K562 (cell line): ENCODE measurements around the gene MOSPD3. TPM values are rescaled to one million over a fixed set of nuclear protein-coding genes. Genes with fewer than 3 reads are reported as not detected.

ENCODE experiments used
- ARID1B ChIP-seq: fragments of 450-650 bp; IDR thresholded peaks from 2 replicates; pipeline ENCODE4 v1.6.1; 2016; ENCODE audit warnings: antibody characterized with exemption, mild to moderate bottlenecking, inconsistent platforms
- CBX1 ChIP-seq: sonication (generic); IDR thresholded peaks from 2 replicates; pipeline ENCODE4 v1.6.1; 2016; ENCODE audit warnings: antibody characterized with exemption, low read depth, mild to moderate bottlenecking
- ELF4 ChIP-seq: fragments of 450-650 bp; formaldehyde crosslinking; IDR thresholded peaks from 2 replicates; pipeline ENCODE4 v1.4.0; 2022; ENCODE audit warnings: missing genetic modification characterization
- FOXK1 ChIP-seq: sonication (generic); formaldehyde crosslinking; IDR thresholded peaks from 2 replicates; pipeline ENCODE4 v1.8.0; 2022; ENCODE audit warnings: missing genetic modification reagents, mild to moderate bottlenecking, borderline replicate concordance
- NFRKB ChIP-seq: fragments of 450-650 bp; IDR thresholded peaks from 2 replicates; pipeline ENCODE4 v1.6.1; 2016; ENCODE audit warnings: low read depth
- RAD51 ChIP-seq: fragments of 450-650 bp; IDR thresholded peaks from 2 replicates; pipeline ENCODE4 v1.7.1; 2016; ENCODE audit warnings: low read depth, mild to moderate bottlenecking, borderline replicate concordance
- RBM15 ChIP-seq: fragments of 200-400 bp; formaldehyde crosslinking; IDR thresholded peaks from 2 replicates; pipeline ENCODE4 v1.6.1; 2018; ENCODE audit warnings: mild to moderate bottlenecking, low read length, moderate library complexity; ENCODE audit not compliant: insufficient read depth
- USF2 ChIP-seq: sonication (generic); formaldehyde crosslinking; IDR thresholded peaks from 2 replicates; pipeline ENCODE4 v1.5.0; 2020; ENCODE audit warnings: missing genetic modification reagents
- ZBTB1 ChIP-seq: sonication (generic); formaldehyde crosslinking; IDR thresholded peaks from 2 replicates; pipeline ENCODE4 v1.8.1; 2023; ENCODE audit warnings: missing genetic modification reagents, low read depth, mild to moderate bottlenecking, borderline replicate concordance
- ZNF133 ChIP-seq: fragments of 250-450 bp; sonication (Bioruptor Pico); IDR thresholded peaks from 2 replicates; pipeline ENCODE4 v1.4.0; 2020; ENCODE audit warnings: mild to moderate bottlenecking
- ZNF512 ChIP-seq: IDR thresholded peaks from 2 replicates; pipeline ENCODE4 v1.6.1; 2016; ENCODE audit warnings: missing genetic modification characterization, missing compliant biosample characterization
- ZNF780A ChIP-seq: fragments of 250-450 bp; sonication (Bioruptor Pico); IDR thresholded peaks from 2 replicates; pipeline ENCODE4 v1.5.0; 2021; ENCODE audit warnings: mild to moderate bottlenecking
- polyA plus RNA-seq, 8 experiments: library from polyadenylated mRNA; depleted of rRNA in 4 of 8; stranded (reverse) in 5 of 8; unstranded in 3 of 8; fragments of >200 nt; fragmentation: Nextera tagmentation in 2 of 8; fragmentation: Illumina TruSeq in 1 of 8; extraction: Ambion mirVana in 2 of 8; extraction: Trizol in 1 of 8; gene quantifications; 2 replicates each; pipeline versions ENCODE4 v1.2.1 to v1.2.3, GENCODE V29; 2011 to 2014; ENCODE audit warnings: inconsistent platforms in 1 of 8, missing spikeins in 1 of 8
- total RNA-seq, 7 experiments: library from RNA; depleted of rRNA in 6 of 7; stranded (reverse); fragments of >200 nt in 6 of 7; fragmentation: Illumina TruSeq in 2 of 7; extraction: Trizol in 2 of 7; gene quantifications; 2 replicates each; pipeline versions ENCODE4 v1.2.1 to v1.2.3, GENCODE V29; 2011 to 2021; ENCODE audit warnings: low replicate concordance in 1 of 7
- TF ChIP-seq, protein P1 (sequence below): sonication (generic); formaldehyde crosslinking; IDR thresholded peaks from 2 replicates; pipeline ENCODE4 v1.8.0; 2022; ENCODE audit warnings: missing genetic modification reagents, mild to moderate bottlenecking, moderate library complexity, borderline replicate concordance
- TF ChIP-seq, protein P2 (sequence below), 2 experiments: fragments of 450-650 bp; conservative IDR thresholded peaks; 2 replicates each; pipeline ENCODE4 v1.6.1; 2017; ENCODE audit warnings: mild to moderate bottlenecking in 2 of 2, moderate library complexity in 2 of 2
- TF ChIP-seq, protein P3 (sequence below): fragments of 250-450 bp; sonication (Bioruptor Pico); IDR thresholded peaks from 2 replicates; pipeline ENCODE4 v1.9.0; 2021; ENCODE audit warnings: mild to moderate bottlenecking, inconsistent platforms
- TF ChIP-seq, protein P4 (sequence below), 2 experiments: fragments of 200-800 bp in 1 of 2; sonication (Bioruptor generic) in 1 of 2; sonication (generic) in 1 of 2; formaldehyde crosslinking in 1 of 2; IDR thresholded peaks in 1 of 2; conservative IDR thresholded peaks in 1 of 2; 2 replicates each; pipeline versions ENCODE4 v1.5.0 to v1.6.1; 2016 to 2020; ENCODE audit warnings: missing compliant biosample characterization in 1 of 2, missing genetic modification characterization in 1 of 2, missing genetic modification reagents in 1 of 2

MOSPD3 gene
- total and polyA plus RNA-seq, 9 of the 15 experiments (the other 6 are each of a cell fraction or from before 2014, with no cell fraction given), result 1.4 to 32.1 (median 7.3) TPM

- TF ChIP-seq, protein P1, sequence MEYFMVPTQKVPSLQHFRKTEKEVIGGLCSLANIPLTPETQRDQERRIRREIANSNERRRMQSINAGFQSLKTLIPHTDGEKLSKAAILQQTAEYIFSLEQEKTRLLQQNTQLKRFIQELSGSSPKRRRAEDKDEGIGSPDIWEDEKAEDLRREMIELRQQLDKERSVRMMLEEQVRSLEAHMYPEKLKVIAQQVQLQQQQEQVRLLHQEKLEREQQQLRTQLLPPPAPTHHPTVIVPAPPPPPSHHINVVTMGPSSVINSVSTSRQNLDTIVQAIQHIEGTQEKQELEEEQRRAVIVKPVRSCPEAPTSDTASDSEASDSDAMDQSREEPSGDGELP (CRISPR knock-in tag), result peak; percentile 37; the same call in 1 of the 2 replicates
- TF ChIP-seq RAD51 (no peak), USF2 (no peak), ZNF512 (tag) (no peak), ARID1B (no peak), ZNF780A (CRISPR knock-in tag) (no peak), CBX1 (no peak), ZNF133 (CRISPR knock-in tag) (no peak), ZBTB1 (CRISPR knock-in tag) (0 out of 2 replicates have a peak, but pooled peaks have one; percentile 33), NFRKB (no peak), FOXK1 (CRISPR knock-in tag) (peak; percentile 9; the same call in 1 of the 2 replicates), ELF4 (CRISPR knock-in tag) (no peak), RBM15 (no peak)
- TF ChIP-seq, protein P2, sequence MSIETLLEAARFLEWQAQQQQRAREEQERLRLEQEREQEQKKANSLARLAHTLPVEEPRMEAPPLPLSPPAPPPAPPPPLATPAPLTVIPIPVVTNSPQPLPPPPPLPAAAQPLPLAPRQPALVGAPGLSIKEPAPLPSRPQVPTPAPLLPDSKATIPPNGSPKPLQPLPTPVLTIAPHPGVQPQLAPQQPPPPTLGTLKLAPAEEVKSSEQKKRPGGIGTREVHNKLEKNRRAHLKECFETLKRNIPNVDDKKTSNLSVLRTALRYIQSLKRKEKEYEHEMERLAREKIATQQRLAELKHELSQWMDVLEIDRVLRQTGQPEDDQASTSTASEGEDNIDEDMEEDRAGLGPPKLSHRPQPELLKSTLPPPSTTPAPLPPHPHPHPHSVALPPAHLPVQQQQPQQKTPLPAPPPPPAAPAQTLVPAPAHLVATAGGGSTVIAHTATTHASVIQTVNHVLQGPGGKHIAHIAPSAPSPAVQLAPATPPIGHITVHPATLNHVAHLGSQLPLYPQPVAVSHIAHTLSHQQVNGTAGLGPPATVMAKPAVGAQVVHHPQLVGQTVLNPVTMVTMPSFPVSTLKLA (conservative IDR thresholded peaks at IDR 0.05), result 0 out of 4 replicates have a peak, but pooled peaks of 1 of the 2 experiments have one; percentile 14
- TF ChIP-seq, protein P3, sequence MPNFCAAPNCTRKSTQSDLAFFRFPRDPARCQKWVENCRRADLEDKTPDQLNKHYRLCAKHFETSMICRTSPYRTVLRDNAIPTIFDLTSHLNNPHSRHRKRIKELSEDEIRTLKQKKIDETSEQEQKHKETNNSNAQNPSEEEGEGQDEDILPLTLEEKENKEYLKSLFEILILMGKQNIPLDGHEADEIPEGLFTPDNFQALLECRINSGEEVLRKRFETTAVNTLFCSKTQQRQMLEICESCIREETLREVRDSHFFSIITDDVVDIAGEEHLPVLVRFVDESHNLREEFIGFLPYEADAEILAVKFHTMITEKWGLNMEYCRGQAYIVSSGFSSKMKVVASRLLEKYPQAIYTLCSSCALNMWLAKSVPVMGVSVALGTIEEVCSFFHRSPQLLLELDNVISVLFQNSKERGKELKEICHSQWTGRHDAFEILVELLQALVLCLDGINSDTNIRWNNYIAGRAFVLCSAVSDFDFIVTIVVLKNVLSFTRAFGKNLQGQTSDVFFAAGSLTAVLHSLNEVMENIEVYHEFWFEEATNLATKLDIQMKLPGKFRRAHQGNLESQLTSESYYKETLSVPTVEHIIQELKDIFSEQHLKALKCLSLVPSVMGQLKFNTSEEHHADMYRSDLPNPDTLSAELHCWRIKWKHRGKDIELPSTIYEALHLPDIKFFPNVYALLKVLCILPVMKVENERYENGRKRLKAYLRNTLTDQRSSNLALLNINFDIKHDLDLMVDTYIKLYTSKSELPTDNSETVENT (CRISPR knock-in tag), result peak; percentile 42; the same call in 1 of the 2 replicates
- TF ChIP-seq, protein P4, sequence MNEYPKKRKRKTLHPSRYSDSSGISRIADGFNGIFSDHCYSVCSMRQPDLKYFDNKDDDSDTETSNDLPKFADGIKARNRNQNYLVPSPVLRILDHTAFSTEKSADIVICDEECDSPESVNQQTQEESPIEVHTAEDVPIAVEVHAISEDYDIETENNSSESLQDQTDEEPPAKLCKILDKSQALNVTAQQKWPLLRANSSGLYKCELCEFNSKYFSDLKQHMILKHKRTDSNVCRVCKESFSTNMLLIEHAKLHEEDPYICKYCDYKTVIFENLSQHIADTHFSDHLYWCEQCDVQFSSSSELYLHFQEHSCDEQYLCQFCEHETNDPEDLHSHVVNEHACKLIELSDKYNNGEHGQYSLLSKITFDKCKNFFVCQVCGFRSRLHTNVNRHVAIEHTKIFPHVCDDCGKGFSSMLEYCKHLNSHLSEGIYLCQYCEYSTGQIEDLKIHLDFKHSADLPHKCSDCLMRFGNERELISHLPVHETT (CRISPR knock-in tag; conservative IDR thresholded peaks at IDR 0.05 in 1 of 2, IDR thresholded peaks at IDR 0.05 in 1 of 2), result no peak
Observed at GRCh38 chr7:100584683-100585510, 27.4 kb upstream of the MOSPD3 start (continued).
